Loucy (cell line): ENCODE measurements around the gene SSUH2.

Experiments
- H2AFZ ChIP-seq: fragments of 200-600 bp; sonication (generic); 2 replicates; pipeline ENCODE4 v1.6.0; 2016; ENCODE audit warnings: antibody characterized with exemption, mild to moderate bottlenecking, low read length, moderate library complexity
- H3F3A ChIP-seq: fragments of 200-600 bp; 2 replicates; pipeline ENCODE4 v1.6.0; 2016; ENCODE audit warnings: antibody characterized with exemption, low read depth, mild to moderate bottlenecking
- H3K27me3 ChIP-seq: fragments of 200-600 bp; sonication (generic); 2 replicates; pipeline ENCODE4 v1.6.1; 2014; ENCODE audit warnings: low read length, mild to moderate bottlenecking; ENCODE audit not compliant: insufficient read depth, poor library complexity, severe bottlenecking
- H3K36me3 ChIP-seq: fragments of 200-600 bp; sonication (generic); 2 replicates; pipeline ENCODE4 v1.6.1; 2016; ENCODE audit warnings: low read length; ENCODE audit not compliant: insufficient read depth
- H3K4me1 ChIP-seq: fragments of 200-600 bp; sonication (generic); 2 replicates; pipeline ENCODE4 v1.5.1; 2014; ENCODE audit warnings: low read length, mild to moderate bottlenecking; ENCODE audit not compliant: insufficient read depth, poor library complexity, severe bottlenecking
- H3K4me2 ChIP-seq: fragments of 200-600 bp; sonication (generic); 2 replicates; pipeline ENCODE4 v1.6.0; 2014; ENCODE audit warnings: antibody characterized with exemption, low read length, low read depth, mild to moderate bottlenecking; ENCODE audit not compliant: poor library complexity, severe bottlenecking
- H3K4me3 ChIP-seq: fragments of 200-600 bp; sonication (generic); 2 replicates; pipeline ENCODE4 v1.5.1; 2014; ENCODE audit warnings: low read length, mild to moderate bottlenecking, mixed read lengths; ENCODE audit not compliant: poor library complexity, severe bottlenecking
- H3K79me2 ChIP-seq: fragments of 200-600 bp; sonication (generic); 2 replicates; pipeline ENCODE4 v1.6.1; 2014; ENCODE audit warnings: low read length; ENCODE audit not compliant: insufficient read depth
- H3K9ac ChIP-seq: fragments of 200-600 bp; sonication (generic); 2 replicates; pipeline ENCODE4 v1.6.0; 2014; ENCODE audit warnings: mild to moderate bottlenecking, low read depth, low read length, moderate library complexity; ENCODE audit not compliant: poor library complexity, severe bottlenecking
- H3K9me2 ChIP-seq: fragments of 200-600 bp; sonication (generic); replicated peaks from 2 replicates; pipeline ENCODE4 v1.6.1; 2016; ENCODE audit warnings: low read depth, low read length, mixed read lengths
- H3K9me3 ChIP-seq: fragments of 200-600 bp; sonication (generic); 2 replicates; pipeline ENCODE4 v1.6.1; 2014; ENCODE audit warnings: mild to moderate bottlenecking, antibody characterized with exemption, low read length, low read depth; ENCODE audit not compliant: insufficient read depth
- H4K20me1 ChIP-seq: fragments of 200-600 bp; sonication (generic); 2 replicates; pipeline ENCODE4 v1.6.0; 2014; ENCODE audit warnings: antibody characterized with exemption, low read length, mild to moderate bottlenecking; ENCODE audit not compliant: insufficient read depth, poor library complexity, severe bottlenecking
- EZH2phosphoT487 ChIP-seq: fragments of 200-600 bp; IDR thresholded peaks from 2 replicates; pipeline ENCODE4 v1.6.1; 2018; ENCODE audit warnings: antibody characterized with exemption, mild to moderate bottlenecking, moderate library complexity, borderline replicate concordance
- TF ChIP-seq, protein P1 (sequence below): fragments of 200-600 bp; sonication (generic); conservative IDR thresholded peaks from 2 replicates; pipeline ENCODE4 v1.5.1; 2014; ENCODE audit warnings: mild to moderate bottlenecking, antibody characterized with exemption, low read length

The SSUH2 gene

DNA sequence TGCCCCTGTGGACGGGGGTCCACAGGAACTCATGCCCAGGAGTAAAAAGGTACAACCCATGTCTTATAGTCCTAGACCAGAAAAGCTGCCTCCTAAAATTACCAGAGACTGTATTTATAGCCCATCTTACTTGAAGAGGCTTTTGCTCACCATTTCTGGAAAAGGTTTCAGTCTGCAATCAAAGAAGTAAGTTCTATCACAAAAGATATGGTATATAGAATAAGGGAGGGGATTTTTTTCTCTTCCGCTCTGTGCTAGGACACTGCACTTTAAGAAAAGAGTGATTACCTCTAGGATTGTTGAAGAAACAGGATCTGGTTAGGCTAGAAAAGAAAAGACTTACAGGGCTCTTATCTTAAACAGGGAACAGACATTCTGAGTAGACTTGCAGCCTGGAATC is 2.6 kb downstream of the SSUH2 start:
- Histone ChIP-seq H3K9ac (no peak overlapping the region), H3K4me1 (no peaks in the 10 kb centered on the region), H3K27me3 (no peaks in the 10 kb centered on the region), H3F3A (no peaks in the 10 kb centered on the region), H4K20me1 (no peaks in the 10 kb centered on the region), H3K4me2 (no peak overlapping the region), H3K9me2 (no peaks in the 10 kb centered on the region), H3K9me3 (no peaks in the 10 kb centered on the region), H2AFZ (no peak overlapping the region), H3K79me2 (no peaks in the 10 kb centered on the region), H3K4me3 (no peak overlapping the region), H3K36me3 (no peaks in the 10 kb centered on the region)
- TF ChIP-seq, protein P1, sequence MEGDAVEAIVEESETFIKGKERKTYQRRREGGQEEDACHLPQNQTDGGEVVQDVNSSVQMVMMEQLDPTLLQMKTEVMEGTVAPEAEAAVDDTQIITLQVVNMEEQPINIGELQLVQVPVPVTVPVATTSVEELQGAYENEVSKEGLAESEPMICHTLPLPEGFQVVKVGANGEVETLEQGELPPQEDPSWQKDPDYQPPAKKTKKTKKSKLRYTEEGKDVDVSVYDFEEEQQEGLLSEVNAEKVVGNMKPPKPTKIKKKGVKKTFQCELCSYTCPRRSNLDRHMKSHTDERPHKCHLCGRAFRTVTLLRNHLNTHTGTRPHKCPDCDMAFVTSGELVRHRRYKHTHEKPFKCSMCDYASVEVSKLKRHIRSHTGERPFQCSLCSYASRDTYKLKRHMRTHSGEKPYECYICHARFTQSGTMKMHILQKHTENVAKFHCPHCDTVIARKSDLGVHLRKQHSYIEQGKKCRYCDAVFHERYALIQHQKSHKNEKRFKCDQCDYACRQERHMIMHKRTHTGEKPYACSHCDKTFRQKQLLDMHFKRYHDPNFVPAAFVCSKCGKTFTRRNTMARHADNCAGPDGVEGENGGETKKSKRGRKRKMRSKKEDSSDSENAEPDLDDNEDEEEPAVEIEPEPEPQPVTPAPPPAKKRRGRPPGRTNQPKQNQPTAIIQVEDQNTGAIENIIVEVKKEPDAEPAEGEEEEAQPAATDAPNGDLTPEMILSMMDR, result no peak
- TF ChIP-seq EZH2phosphoT487, result no peak

GRCh38 chr3:8641472-8641871 is 3.1 kb downstream of the SSUH2 start:
- TF ChIP-seq, protein P1, result no peak
- TF ChIP-seq EZH2phosphoT487, result no peak
- Histone ChIP-seq H3K27me3 (no peaks in the 10 kb centered on the region), H3K9me2 (no peaks in the 10 kb centered on the region), H4K20me1 (no peaks in the 10 kb centered on the region), H2AFZ (no peak overlapping the region), H3F3A (no peaks in the 10 kb centered on the region), H3K4me1 (no peaks in the 10 kb centered on the region), H3K9me3 (no peaks in the 10 kb centered on the region), H3K36me3 (no peaks in the 10 kb centered on the region), H3K79me2 (no peaks in the 10 kb centered on the region), H3K9ac (no peak overlapping the region), H3K4me2 (no peak overlapping the region), H3K4me3 (no peak overlapping the region)

DNA sequence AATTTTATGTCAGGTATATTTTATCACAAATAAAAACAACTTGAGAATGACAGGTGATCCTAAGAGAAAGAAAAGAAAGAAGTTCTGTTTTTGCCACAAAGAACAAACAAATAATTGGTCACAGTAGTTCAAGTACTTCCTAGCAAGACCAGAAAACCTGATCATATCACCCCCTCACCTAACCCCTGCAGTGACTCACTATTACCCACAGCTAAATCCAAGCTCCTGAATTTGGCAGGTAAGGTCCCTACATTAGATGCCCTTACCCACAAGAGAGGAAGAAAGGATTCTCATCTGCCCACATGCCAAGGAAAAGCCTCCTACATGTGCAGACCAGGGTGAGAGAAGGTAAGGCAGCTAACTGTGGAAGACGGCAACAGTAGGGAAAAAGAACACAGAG is 4.4 kb downstream of the SSUH2 start:
- no peaks in the 10 kb centered on the region for H3K36me3 ChIP-seq

More for the DNA sequence above, 4.4 kb downstream of the SSUH2 start:
- H2AFZ ChIP-seq, result no peak overlapping the region
- H3K9me3 ChIP-seq, result no peaks in the 10 kb centered on the region
- no peak overlapping the region for H3K4me2 ChIP-seq
- no peaks in the 10 kb centered on the region for H3K79me2 ChIP-seq
- no peaks in the 10 kb centered on the region for H3K4me1 ChIP-seq
- TF ChIP-seq EZH2phosphoT487, result no peak
- TF ChIP-seq, protein P1, result no peak
- no peaks in the 10 kb centered on the region for H3K27me3 ChIP-seq
- no peak overlapping the region for H3K4me3 ChIP-seq
- no peaks in the 10 kb centered on the region for H3K9me2 ChIP-seq
- H4K20me1 ChIP-seq, result no peaks in the 10 kb centered on the region
- no peaks in the 10 kb centered on the region for H3F3A ChIP-seq
- H3K9ac ChIP-seq, result no peak overlapping the region
